HFFc6 (cell line): Measurements from ENCODE around the gene NPRL2. TPM values are rescaled to one million over a fixed set of nuclear protein-coding genes. Genes with fewer than 3 reads are reported as not detected.

Source experiments
- DNase-seq: peaks from one replicate; pipeline ENCODE4 v3.0.0-alpha.2; 2018
- H3K27ac Mint-ChIP-seq: 2 replicates; pipeline ENCODE4 v1.8.0; 2020; ENCODE audit warnings: mild to moderate bottlenecking, mixed read lengths
- H3K27me3 Mint-ChIP-seq: 2 replicates; pipeline ENCODE4 v1.8.0; 2021; ENCODE audit warnings: mild to moderate bottlenecking, moderate library complexity, mixed read lengths; ENCODE audit not compliant: insufficient read depth
- H3K36me3 Mint-ChIP-seq: 2 replicates; pipeline ENCODE4 v1.8.0; 2021; ENCODE audit warnings: low read depth, mixed read lengths
- H3K4me1 Mint-ChIP-seq: 2 replicates; pipeline ENCODE4 v1.8.0; 2020; ENCODE audit warnings: low read depth, mixed read lengths
- H3K4me3 Mint-ChIP-seq: 2 replicates; pipeline ENCODE4 v1.8.0; 2020; ENCODE audit warnings: mild to moderate bottlenecking, moderate library complexity, mixed read lengths
- H3K9me3 Mint-ChIP-seq: 2 replicates; pipeline ENCODE4 v1.8.0; 2020; ENCODE audit warnings: mild to moderate bottlenecking, mixed read lengths
- CTCF ChIP-seq: fragments of 200-600 bp; sonication (generic); IDR thresholded peaks from 2 replicates; pipeline ENCODE4 v1.5.0; 2021; ENCODE audit warnings: antibody characterized with exemption, mild to moderate bottlenecking
- total RNA-seq, 6 experiments: library from RNA; stranded (reverse); fragmentation: NEBNext Ultra II Directional; extraction: Animal tissue kit (Norgen Biotek cat#: 25700); gene quantifications; 2 replicates in 1 of 6; 3 replicates in 5 of 6; pipeline ENCODE4 v1.2.3, GENCODE V29; 2021

NPRL2 gene
- total RNA-seq, 6 experiments from 2014 or later: 12.3 to 18.7 (median 17.4) TPM

GRCh38 chr3:50383750-50384149 lies 33.2 kb upstream of the NPRL2 start:
- H3K36me3 Mint-ChIP-seq: no peaks in the 10 kb centered on the region
- TF ChIP-seq CTCF: no peak
- peaks cover 28% of the 10 kb centered on the region for H3K27me3 Mint-ChIP-seq
- no peaks in the 10 kb centered on the region for H3K4me1 Mint-ChIP-seq
- no peak overlapping the region for H3K4me3 Mint-ChIP-seq
- H3K27ac Mint-ChIP-seq: no peak overlapping the region
- DNase-seq: no peak
- no peaks in the 10 kb centered on the region for H3K9me3 Mint-ChIP-seq

- Mint-ChIP-seq H3K4me3 (no peak overlapping the region), H3K27ac (no peak overlapping the region)
- TF ChIP-seq CTCF: no peak
Measured at GRCh38 chr3:50382722-50383121, 32.1 kb upstream of the NPRL2 start.

GRCh38 chr3:50381383-50381782 lies 30.8 kb upstream of the NPRL2 start:
- Mint-ChIP-seq H3K4me1 (no peaks in the 10 kb centered on the region), H3K27me3 (peaks cover 20% of the 10 kb centered on the region), H3K36me3 (no peaks in the 10 kb centered on the region), H3K27ac (no peak overlapping the region), H3K4me3 (no peak overlapping the region), H3K9me3 (no peaks in the 10 kb centered on the region)
- no peak for DNase-seq
- TF ChIP-seq CTCF: no peak

More at GRCh38 chr3:50382722-50383121, 32.1 kb upstream of the NPRL2 start:
- no peaks in the 10 kb centered on the region for H3K36me3 Mint-ChIP-seq
- no peak for DNase-seq
- peaks cover 26% of the 10 kb centered on the region for H3K27me3 Mint-ChIP-seq
- H3K9me3 Mint-ChIP-seq: no peaks in the 10 kb centered on the region
- no peaks in the 10 kb centered on the region for H3K4me1 Mint-ChIP-seq

GRCh38 chr3:50380405-50381085 lies 30.0 kb upstream of the NPRL2 start:
- Mint-ChIP-seq H3K4me1 (no peaks in the 10 kb centered on the region), H3K9me3 (no peaks in the 10 kb centered on the region), H3K27ac (no peak overlapping the region), H3K4me3 (no peak overlapping the region), H3K36me3 (no peaks in the 10 kb centered on the region), H3K27me3 (peaks cover 18% of the 10 kb centered on the region)
- DNase-seq: no peak
- no peak for TF ChIP-seq CTCF

- H3K36me3 Mint-ChIP-seq: no peaks in the 10 kb centered on the region
- DNase-seq: no peak
- H3K4me1 Mint-ChIP-seq: no peaks in the 10 kb centered on the region
- no peak overlapping the region for H3K4me3 Mint-ChIP-seq
- no peak for TF ChIP-seq CTCF
- no peak overlapping the region for H3K27ac Mint-ChIP-seq
- peaks cover 15% of the 10 kb centered on the region for H3K27me3 Mint-ChIP-seq
- no peaks in the 10 kb centered on the region for H3K9me3 Mint-ChIP-seq
Measured at GRCh38 chr3:50378757-50379156, 28.2 kb upstream of the NPRL2 start.
